CD4-positive, CD25-positive, alpha-beta regulatory T cell (primary cell): ENCODE measurements around the gene POLR3K. TPM values are rescaled to one million over a fixed set of nuclear protein-coding genes. Genes with fewer than 3 reads are reported as not detected.
"Not testable (repeated sequence)": the region's sequence is repeated elsewhere in the genome, so short reads cannot be mapped to it uniquely, and the experiment has no call there.

Experiments
- ATAC-seq, 2 donors: fragments of 150-1000 bp; cut with Tn5 transposase; one replicate each; pipeline ENCODE4 v1.10.0; 2021; ENCODE audit warnings: low read depth in 2 of 2, moderate number of reproducible peaks in 2 of 2, moderate library complexity in 1 of 2
- DNase-seq, 3 donors: peaks; one replicate each; pipeline versions ENCODE4 v3.0.0 to v3.0.0-alpha.2; 2012 to 2022; ENCODE audit warnings: mixed read lengths in 1 of 3
- H3K27ac ChIP-seq: one replicate; pipeline ENCODE4 v1.7.0; 2013; ENCODE audit warnings: mild to moderate bottlenecking, low read length; ENCODE audit not compliant: insufficient read depth, poor library complexity, severe bottlenecking
- H3K27me3 ChIP-seq: one replicate; pipeline ENCODE4 v1.7.0; 2013; ENCODE audit warnings: low read length; ENCODE audit not compliant: control insufficient read depth, insufficient read depth
- H3K36me3 ChIP-seq: one replicate; pipeline ENCODE4 v1.7.0; 2013; ENCODE audit warnings: mild to moderate bottlenecking, low read length, moderate library complexity; ENCODE audit not compliant: control insufficient read depth, insufficient read depth
- H3K4me1 ChIP-seq: 2 replicates; pipeline ENCODE4 v1.7.0; 2013; ENCODE audit warnings: mild to moderate bottlenecking, low read length; ENCODE audit not compliant: insufficient read depth, control insufficient read depth, poor library complexity, severe bottlenecking
- H3K4me3 ChIP-seq: one replicate; pipeline ENCODE4 v1.7.0; 2013; ENCODE audit warnings: low read depth, mild to moderate bottlenecking, low read length, moderate library complexity
- H3K9me3 ChIP-seq, 2 experiments: 1 replicate in 1 of 2; 2 replicates in 1 of 2; pipeline ENCODE4 v1.7.0; 2013; ENCODE audit warnings: low read length in 2 of 2, mild to moderate bottlenecking in 1 of 2, moderate library complexity in 1 of 2; ENCODE audit not compliant: control insufficient read depth in 2 of 2
- H3K27ac Mint-ChIP-seq, 3 donors: one replicate each; pipeline ENCODE4 v1.8.0; 2020 to 2022; ENCODE audit warnings: mild to moderate bottlenecking in 3 of 3, mixed read lengths in 3 of 3, moderate library complexity in 2 of 3
- H3K27me3 Mint-ChIP-seq: one replicate; pipeline ENCODE4 v1.8.0; 2022; ENCODE audit warnings: mild to moderate bottlenecking, mixed read lengths
- H3K36me3 Mint-ChIP-seq: one replicate; pipeline ENCODE4 v1.8.0; 2020; ENCODE audit warnings: mixed read lengths
- H3K4me1 Mint-ChIP-seq, 4 donors: one replicate each; pipeline ENCODE4 v1.8.0; 2020 to 2022; ENCODE audit warnings: mixed read lengths in 4 of 4, mild to moderate bottlenecking in 1 of 4
- H3K4me3 Mint-ChIP-seq, 4 donors: one replicate each; pipeline ENCODE4 v1.8.0; 2020 to 2022; ENCODE audit warnings: mild to moderate bottlenecking in 4 of 4, mixed read lengths in 4 of 4, moderate library complexity in 3 of 4
- H3K9me3 Mint-ChIP-seq, 7 donors: one replicate each; pipeline ENCODE4 v1.8.0; 2020 to 2022; ENCODE audit warnings: mixed read lengths in 7 of 7, mild to moderate bottlenecking in 3 of 7, moderate library complexity in 2 of 7
- polyA plus RNA-seq, 4 donors: library from polyadenylated mRNA; unstranded; fragments of 300-500 nt; fragmentation: Illumina TruSeq; gene quantifications; one replicate each; pipeline ENCODE4 v1.2.3, GENCODE V29; 2021
- total RNA-seq: library from RNA; stranded (reverse); gene quantifications from one replicate; pipeline ENCODE4 v1.2.3, GENCODE V29; 2022

POLR3K gene
- total and polyA plus RNA-seq, 5 donors from 2014 or later = 12.7 to 50.4 (median 47.3) TPM

- H3K4me3 Mint-ChIP-seq, ATAC-seq, H3K27me3 ChIP-seq, H3K4me1 Mint-ChIP-seq, H3K9me3 Mint-ChIP-seq, H3K4me1 ChIP-seq, H3K4me3 ChIP-seq, H3K36me3 ChIP-seq, H3K27ac Mint-ChIP-seq, H3K27me3 Mint-ChIP-seq, DNase-seq, H3K36me3 Mint-ChIP-seq, H3K27ac ChIP-seq, H3K9me3 ChIP-seq: not testable (repeated sequence)
Observed at GRCh38 chr16:17062-17765, 36.2 kb downstream of the POLR3K start.

GRCh38 chr16:10772-11171 lies 42.6 kb downstream of the POLR3K start:
- not testable (repeated sequence) for H3K27me3 ChIP-seq
- peak; percentile 42 to 43 for ATAC-seq

GRCh38 chr16:9903-10665 lies 43.3 kb downstream of the POLR3K start:
- ATAC-seq (peak; percentile 93), DNase-seq (no peak)
- Histone ChIP-seq H3K27ac (no peak overlapping the region), H3K4me1 (no peaks in the 10 kb centered on the region), H3K4me3 (no peak overlapping the region), H3K36me3 (no peaks in the 10 kb centered on the region), H3K9me3 (no peaks in the 10 kb centered on the region), H3K27me3 (no peaks in the 10 kb centered on the region)
- Mint-ChIP-seq H3K9me3 (no peaks in the 10 kb centered on the region), H3K4me3 (peak overlapping the region; percentile 51 to 90 (median 65)), H3K4me1 (no peaks in the 10 kb centered on the region), H3K36me3 (no peaks in the 10 kb centered on the region), H3K27me3 (no peaks in the 10 kb centered on the region), H3K27ac (no peak overlapping the region)

More at GRCh38 chr16:10772-11171, 42.6 kb downstream of the POLR3K start:
- not testable (repeated sequence) for H3K27ac ChIP-seq, H3K4me1 ChIP-seq, H3K36me3 ChIP-seq, H3K4me1 Mint-ChIP-seq, H3K9me3 ChIP-seq, H3K9me3 Mint-ChIP-seq, H3K36me3 Mint-ChIP-seq, H3K27me3 Mint-ChIP-seq, H3K4me3 ChIP-seq
- H3K4me3 Mint-ChIP-seq = peak overlapping the region in 1 of 4 donors; percentile 90
- H3K27ac Mint-ChIP-seq = peak overlapping the region in 1 of 3 donors; percentile 38
- DNase-seq = peak in 2 of 3 donors; percentile 78 to 91

Other genes starting within 250 kb of the POLR3K start
- 9.4 TPM for gene SNRNP25, start 220 bp upstream of the POLR3K start, total RNA-seq
- 10 to 100 TPM; 16.6 to 29.1 (median 21.2) TPM for gene SNRNP25, start 220 bp upstream of the POLR3K start, polyA plus RNA-seq
- 0.67 TPM for gene RHBDF1, start 19.0 kb upstream of the POLR3K start, total RNA-seq
- not detected for gene RHBDF1, start 19.0 kb upstream of the POLR3K start, polyA plus RNA-seq
- gene MPG, start 24.6 kb upstream of the POLR3K start, total RNA-seq = 29.2 TPM
- 10 to 100 TPM; 62.2 to 82.7 (median 81.8) TPM for gene MPG, start 24.6 kb upstream of the POLR3K start, polyA plus RNA-seq
- gene NPRL3, start 85.1 kb upstream of the POLR3K start, total RNA-seq = 23.1 TPM
- gene NPRL3, start 85.1 kb upstream of the POLR3K start, polyA plus RNA-seq = 1 to 10 TPM; 6.5 to 9.2 (median 8.2) TPM
- not detected for gene HBZ, start 99.0 kb upstream of the POLR3K start, total RNA-seq
- gene HBZ, start 99.0 kb upstream of the POLR3K start, polyA plus RNA-seq = not detected
- not detected for gene HBM, start 112.4 kb upstream of the POLR3K start, total RNA-seq
- gene HBM, start 112.4 kb upstream of the POLR3K start, polyA plus RNA-seq = not detected
- 0.86 TPM for gene HBA2, start 119.3 kb upstream of the POLR3K start, total RNA-seq
- gene HBA2, start 119.3 kb upstream of the POLR3K start, polyA plus RNA-seq = 1 to 10 TPM in 1 of 4 donors, under 1 TPM in 2, not detected in 1; 0.41 to 1.2 (median 0.99) TPM
- not detected for gene HBA1, start 123.1 kb upstream of the POLR3K start, total RNA-seq
- under 1 TPM in 1 of 4 donors, not detected in 3; 0.41 TPM for gene HBA1, start 123.1 kb upstream of the POLR3K start, polyA plus RNA-seq
- not detected for gene HBQ1, start 126.9 kb upstream of the POLR3K start, total RNA-seq
- not detected for gene HBQ1, start 126.9 kb upstream of the POLR3K start, polyA plus RNA-seq
- gene LUC7L, start 175.8 kb upstream of the POLR3K start, total RNA-seq = 152 TPM
- 10 to 100 TPM in 1 of 4 donors, 1 to 10 TPM in 3; 8.9 to 10.9 (median 9.8) TPM for gene LUC7L, start 175.8 kb upstream of the POLR3K start, polyA plus RNA-seq
- gene FAM234A, start 181.2 kb upstream of the POLR3K start, total RNA-seq = 26.5 TPM
- 10 to 100 TPM; 15.3 to 23.9 (median 21.7) TPM for gene FAM234A, start 181.2 kb upstream of the POLR3K start, polyA plus RNA-seq
- not detected for gene RGS11, start 222.3 kb upstream of the POLR3K start, total RNA-seq
- gene RGS11, start 222.3 kb upstream of the POLR3K start, polyA plus RNA-seq = not detected
- gene ARHGDIG, start 227.0 kb upstream of the POLR3K start, total RNA-seq = not detected
- gene ARHGDIG, start 227.0 kb upstream of the POLR3K start, polyA plus RNA-seq = not detected
- not detected for gene PDIA2, start 229.6 kb upstream of the POLR3K start, total RNA-seq
- not detected for gene PDIA2, start 229.6 kb upstream of the POLR3K start, polyA plus RNA-seq